ENCODE data around the gene TRIM7. TPM values are rescaled to one million over a fixed set of nuclear protein-coding genes. Genes with fewer than 3 reads are reported as not detected.
"Not testable (repeated sequence)": the region's sequence is repeated elsewhere in the genome, so short reads cannot be mapped to it uniquely, and the experiment has no call there.

The TRIM7 gene
- total and polyA plus RNA-seq, 2 experiments from 2014 or later, result 0.11 to 0.39 TPM

DNA sequence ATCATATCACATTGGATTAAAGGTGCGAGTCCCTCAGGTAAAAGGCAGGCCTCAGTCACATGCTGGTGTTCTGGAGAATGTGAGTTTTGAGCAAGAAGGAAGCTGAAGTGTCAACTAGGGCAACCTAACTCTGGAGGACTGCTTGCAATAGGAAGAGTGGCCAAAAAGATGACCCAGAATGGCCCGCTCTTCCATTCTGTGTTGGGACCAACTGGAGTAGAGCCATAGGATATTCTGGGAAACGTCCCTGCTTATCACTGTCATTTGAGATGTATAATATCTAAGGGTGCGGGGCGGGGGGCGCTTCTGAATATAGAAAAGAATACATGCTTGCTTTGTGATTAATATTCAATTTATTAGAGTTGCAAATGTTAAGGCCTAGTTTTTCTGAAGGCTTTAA lies 7.1 kb upstream of the TRIM7 start:
- H3K27me3 ChIP-seq, result peaks cover 30% of the 10 kb centered on the region
- DNase-seq (ENCODE audit: low read depth in 1 of 2, low spot score in 1 of 2), result no peak
- no peak overlapping the region for H3K27ac ChIP-seq
- TF ChIP-seq, protein P1, sequence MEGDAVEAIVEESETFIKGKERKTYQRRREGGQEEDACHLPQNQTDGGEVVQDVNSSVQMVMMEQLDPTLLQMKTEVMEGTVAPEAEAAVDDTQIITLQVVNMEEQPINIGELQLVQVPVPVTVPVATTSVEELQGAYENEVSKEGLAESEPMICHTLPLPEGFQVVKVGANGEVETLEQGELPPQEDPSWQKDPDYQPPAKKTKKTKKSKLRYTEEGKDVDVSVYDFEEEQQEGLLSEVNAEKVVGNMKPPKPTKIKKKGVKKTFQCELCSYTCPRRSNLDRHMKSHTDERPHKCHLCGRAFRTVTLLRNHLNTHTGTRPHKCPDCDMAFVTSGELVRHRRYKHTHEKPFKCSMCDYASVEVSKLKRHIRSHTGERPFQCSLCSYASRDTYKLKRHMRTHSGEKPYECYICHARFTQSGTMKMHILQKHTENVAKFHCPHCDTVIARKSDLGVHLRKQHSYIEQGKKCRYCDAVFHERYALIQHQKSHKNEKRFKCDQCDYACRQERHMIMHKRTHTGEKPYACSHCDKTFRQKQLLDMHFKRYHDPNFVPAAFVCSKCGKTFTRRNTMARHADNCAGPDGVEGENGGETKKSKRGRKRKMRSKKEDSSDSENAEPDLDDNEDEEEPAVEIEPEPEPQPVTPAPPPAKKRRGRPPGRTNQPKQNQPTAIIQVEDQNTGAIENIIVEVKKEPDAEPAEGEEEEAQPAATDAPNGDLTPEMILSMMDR (IDR thresholded peaks at IDR 0.05; ENCODE audit: low read depth, low read length), result no peak
- no peak overlapping the region for H3K4me3 ChIP-seq
- no peaks in the 10 kb centered on the region for H3K36me3 ChIP-seq
- H3K4me1 ChIP-seq (ENCODE audit: low read depth), result no peaks in the 10 kb centered on the region
- H3K9me3 ChIP-seq (ENCODE audit: low read depth), result no peaks in the 10 kb centered on the region

DNA sequence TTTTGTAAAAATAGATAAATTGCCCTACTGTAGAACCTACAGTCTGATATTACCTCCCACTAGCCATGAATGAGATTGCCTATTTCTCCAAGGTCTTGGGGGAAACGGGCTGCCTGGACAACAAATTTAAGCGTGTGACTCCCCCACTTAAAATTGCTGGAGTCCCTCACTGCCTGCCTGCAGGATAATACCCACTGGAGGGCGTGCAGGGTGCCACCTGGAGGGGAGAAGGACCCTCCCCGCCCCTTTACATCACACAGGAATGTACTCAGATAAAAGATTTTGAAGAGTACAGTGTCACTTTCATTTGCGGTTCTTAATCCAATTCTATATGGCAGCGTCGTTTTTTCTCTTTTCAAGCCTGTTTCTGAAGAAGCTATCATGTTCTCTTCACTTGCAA lies 6.2 kb upstream of the TRIM7 start:
- no peak for DNase-seq (ENCODE audit: low read depth in 1 of 2, low spot score in 1 of 2)
- H3K4me1 ChIP-seq (ENCODE audit: low read depth), result no peaks in the 10 kb centered on the region
- peaks cover 25% of the 10 kb centered on the region for H3K27me3 ChIP-seq
- H3K27ac ChIP-seq, result no peak overlapping the region
- H3K9me3 ChIP-seq (ENCODE audit: low read depth), result no peaks in the 10 kb centered on the region
- no peaks in the 10 kb centered on the region for H3K36me3 ChIP-seq
- no peak overlapping the region for H3K4me3 ChIP-seq
- TF ChIP-seq, protein P1 (IDR thresholded peaks at IDR 0.05; ENCODE audit: low read depth, low read length), result no peak

DNA sequence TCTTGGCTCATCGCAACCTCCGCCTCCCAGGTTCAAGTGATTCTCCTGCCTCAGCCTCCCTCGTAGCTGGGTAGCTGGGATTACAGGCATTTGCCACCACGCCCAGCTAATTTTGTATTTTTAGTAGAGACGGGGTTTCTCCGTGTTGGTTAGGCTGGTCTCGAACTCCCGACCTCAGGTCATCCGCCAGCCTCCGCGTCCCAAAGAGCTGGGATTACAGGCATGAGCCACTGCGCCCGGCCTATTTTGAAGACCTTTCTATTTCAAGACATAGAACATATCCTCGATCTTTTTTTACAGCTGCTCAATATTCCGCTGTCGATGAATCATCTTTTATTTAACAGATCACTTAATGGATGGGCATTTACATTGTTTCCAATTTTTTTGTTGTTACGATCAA lies 5.7 kb upstream of the TRIM7 start:
- peaks cover 26% of the 10 kb centered on the region for H3K27me3 ChIP-seq
- DNase-seq (ENCODE audit: low read depth in 1 of 2, low spot score in 1 of 2); H3K27ac ChIP-seq; H3K4me1 ChIP-seq (ENCODE audit: low read depth); H3K36me3 ChIP-seq; H3K4me3 ChIP-seq; H3K9me3 ChIP-seq (ENCODE audit: low read depth): not testable (repeated sequence)

DNA sequence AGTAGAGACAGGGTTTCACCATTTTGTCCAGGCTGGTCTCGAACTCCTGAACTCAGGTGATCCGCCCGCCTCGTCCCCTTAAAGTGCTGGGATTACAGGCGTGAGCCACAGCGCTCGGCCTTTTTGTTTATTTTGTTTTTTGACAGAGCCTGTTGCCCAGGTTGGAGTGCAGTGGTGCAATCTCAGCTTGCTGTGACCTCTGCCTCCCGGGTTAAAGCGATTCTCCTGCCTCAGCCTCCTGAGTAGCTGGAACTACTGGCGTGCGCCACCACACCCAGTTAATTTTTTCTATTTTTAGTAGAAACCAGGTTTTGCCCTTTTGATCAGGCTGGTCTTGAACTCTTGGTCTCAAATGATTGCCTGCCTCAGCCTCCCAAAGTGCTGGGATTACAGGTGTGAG lies 5.2 kb upstream of the TRIM7 start:
- not testable (repeated sequence) for H3K4me1 ChIP-seq (ENCODE audit: low read depth); DNase-seq (ENCODE audit: low read depth in 1 of 2, low spot score in 1 of 2); H3K36me3 ChIP-seq; H3K27ac ChIP-seq; H3K4me3 ChIP-seq; H3K9me3 ChIP-seq (ENCODE audit: low read depth)
- peaks cover 31% of the 10 kb centered on the region for H3K27me3 ChIP-seq

DNA sequence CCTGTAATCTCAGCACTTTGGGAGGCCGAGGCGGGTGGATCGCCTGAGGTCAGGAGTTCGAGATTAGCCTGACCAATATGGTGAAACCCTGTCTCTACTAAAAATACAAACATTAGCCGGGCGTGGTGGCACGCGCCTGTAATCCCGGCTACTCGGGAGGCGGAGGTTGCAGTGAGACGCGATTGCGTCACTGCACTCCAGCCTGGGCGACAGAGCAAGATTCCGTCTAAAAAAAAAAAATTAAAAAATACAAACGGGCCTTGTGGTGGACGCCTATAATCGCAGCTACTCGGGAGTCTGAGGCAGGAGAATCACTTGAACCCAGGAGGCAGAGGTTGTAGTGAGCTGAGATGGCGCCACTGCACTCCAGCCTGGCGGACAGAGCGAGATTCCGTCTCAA lies 4.0 kb upstream of the TRIM7 start:
- H3K27me3 ChIP-seq, result peaks cover 43% of the 10 kb centered on the region
- not testable (repeated sequence) for DNase-seq (ENCODE audit: low read depth in 1 of 2, low spot score in 1 of 2)

DNA sequence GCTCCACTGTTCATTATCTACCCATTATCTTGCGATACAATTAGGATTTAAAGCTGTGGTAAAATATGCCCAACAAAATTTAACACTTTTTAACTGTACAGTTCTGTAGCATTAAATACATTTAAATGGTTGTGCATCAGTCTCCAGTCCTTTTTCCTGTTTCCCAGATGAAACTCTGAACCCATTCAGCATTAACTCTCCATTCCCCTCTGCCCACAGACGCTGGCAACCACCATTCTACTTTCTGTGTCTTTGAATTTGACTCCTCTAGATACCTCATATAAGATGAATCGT lies 2.9 kb upstream of the TRIM7 start:
- Histone ChIP-seq H3K4me1 (ENCODE audit: low read depth) (no peaks in the 10 kb centered on the region), H3K36me3 (no peaks in the 10 kb centered on the region), H3K27ac (no peak overlapping the region), H3K9me3 (ENCODE audit: low read depth) (no peaks in the 10 kb centered on the region), H3K4me3 (no peak overlapping the region), H3K27me3 (peaks cover 43% of the 10 kb centered on the region)
- DNase-seq (ENCODE audit: low read depth in 1 of 2, low spot score in 1 of 2), result no peak
- TF ChIP-seq, protein P1 (IDR thresholded peaks at IDR 0.05; ENCODE audit: low read depth, low read length), result no peak

More for the DNA sequence above, 4.0 kb upstream of the TRIM7 start:
- H3K27ac ChIP-seq; H3K36me3 ChIP-seq; H3K4me3 ChIP-seq; H3K4me1 ChIP-seq (ENCODE audit: low read depth); H3K9me3 ChIP-seq (ENCODE audit: low read depth): not testable (repeated sequence)

DNA sequence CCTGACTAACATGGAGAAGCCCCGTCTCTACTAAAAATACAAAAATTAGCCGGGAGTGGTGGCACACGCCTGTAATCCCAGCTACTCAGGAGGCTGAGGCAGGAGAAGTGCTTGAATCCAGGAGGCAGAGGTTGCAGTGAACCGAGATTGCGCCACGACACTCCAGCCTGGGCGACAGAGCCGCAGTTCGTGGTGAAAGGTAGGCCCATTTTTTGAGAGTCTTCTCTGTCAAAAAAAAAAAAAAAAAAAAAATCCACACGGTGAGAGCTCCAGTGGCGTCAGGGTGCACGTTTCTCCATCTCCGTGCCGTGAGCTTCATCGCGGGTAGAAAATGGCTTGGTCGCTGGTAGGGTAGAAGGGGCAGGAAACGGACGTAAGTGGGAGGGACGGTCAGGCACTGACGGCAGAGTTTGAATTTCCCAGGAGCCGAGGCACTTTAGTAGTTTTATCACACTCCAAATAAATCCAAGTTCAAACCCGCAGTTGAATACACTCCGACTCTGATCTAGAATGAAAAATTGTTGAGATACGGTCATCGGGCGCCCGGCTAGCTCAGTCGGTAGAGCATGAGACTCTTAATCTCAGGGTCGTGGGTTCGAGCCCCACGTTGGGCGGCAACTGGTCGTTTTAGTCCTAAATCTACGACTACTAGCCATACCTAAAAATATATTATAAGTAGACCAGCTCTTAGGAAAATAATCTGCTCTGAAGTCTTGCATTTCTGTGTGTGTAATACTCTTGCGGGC lies 2.4 kb upstream of the TRIM7 start:
- no peaks in the 10 kb centered on the region for H3K36me3 ChIP-seq
- H3K9me3 ChIP-seq (ENCODE audit: low read depth), result no peaks in the 10 kb centered on the region
- DNase-seq (ENCODE audit: low read depth in 1 of 2, low spot score in 1 of 2), result peak; percentile 60 to 93
- H3K4me1 ChIP-seq (ENCODE audit: low read depth), result no peaks in the 10 kb centered on the region
- no peak overlapping the region for H3K27ac ChIP-seq
- TF ChIP-seq, protein P1 (IDR thresholded peaks at IDR 0.05; ENCODE audit: low read depth, low read length), result no peak
- peak overlapping the region; percentile 72 for H3K4me3 ChIP-seq
- peaks cover 43% of the 10 kb centered on the region for H3K27me3 ChIP-seq
